ENCODE results near the gene CHST11.

DNA sequence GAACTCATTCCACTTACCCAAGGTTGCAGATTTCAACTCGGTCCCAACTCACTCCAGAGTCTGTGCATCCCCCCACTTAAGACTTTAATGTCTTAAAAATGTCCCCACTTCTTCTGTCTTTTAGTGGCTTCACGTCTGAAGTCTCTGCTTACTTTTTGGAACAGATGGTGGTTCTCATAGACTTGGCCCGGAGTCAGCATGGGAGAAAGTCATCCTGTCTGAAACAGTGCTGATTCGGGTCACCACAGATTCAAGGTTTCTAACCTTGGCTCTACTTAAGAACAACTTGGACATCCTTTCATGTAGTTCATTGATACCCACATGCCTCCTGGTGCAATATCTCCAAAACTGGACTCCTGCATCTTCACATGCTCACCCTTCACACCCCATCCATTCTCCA is 26.0 kb downstream of the CHST11 start:
- no peak for TF ChIP-seq EZH2 (IDR thresholded peaks at IDR 0.05)
- no peak for TF ChIP-seq POLR2AphosphoS5 (IDR thresholded peaks at IDR 0.05; ENCODE audit: borderline replicate concordance, low read depth, low read length)
